Uterus (tissue), 2 donors: ENCODE data around the gene MRPL51.

ENCODE experiments used
- CTCF ChIP-seq, 4 experiments: fragments of 200-600 bp in 2 of 4; fragments of 450-650 bp in 2 of 4; sonication (generic) in 2 of 4; IDR thresholded peaks; one replicate each; pipeline ENCODE4 v1.5.1; 2016 to 2019; ENCODE audit warnings: antibody characterized with exemption in 4 of 4, mild to moderate bottlenecking in 2 of 4, moderate library complexity in 1 of 4
- POLR2A ChIP-seq, 2 donors: fragments of 450-650 bp; IDR thresholded peaks; one replicate each; pipeline ENCODE4 v1.6.1; 2016; ENCODE audit warnings: antibody characterized with exemption in 2 of 2, mild to moderate bottlenecking in 1 of 2, moderate library complexity in 1 of 2

GRCh38 chr12:6538420-6539313 is 45.6 kb upstream of the MRPL51 start:
- no peak for TF ChIP-seq CTCF (IDR thresholded peaks at IDR 0.05)
- no peak for TF ChIP-seq POLR2A (IDR thresholded peaks at IDR 0.05)
